ENCODE data around the gene MYO9A. TPM values are rescaled to one million over a fixed set of nuclear protein-coding genes. Genes with fewer than 3 reads are reported as not detected.

MYO9A gene
- total RNA-seq, 1 experiment from 2014 or later, result 23.0 TPM

- H4K20me1 ChIP-seq (ENCODE audit: insufficient read depth), result no peaks in the 10 kb centered on the region
- RAD21 ChIA-PET (ENCODE audit: low non-redundant PET in 1 of 2, low total read pairs in 2 of 2, uncharacterized antibody in 2 of 2, unreplicated experiment in 2 of 2), result no interaction called here
- no TSS peak for BruUV-seq (replicated peaks)
- no peaks in the 10 kb centered on the region for H3K27me3 ChIP-seq (ENCODE audit: insufficient read depth, low read length)
- H3K9ac ChIP-seq (ENCODE audit: low read length), result no peak overlapping the region
- CTCF ChIA-PET, result no interaction called here
- no peaks in the 10 kb centered on the region for H3K36me3 ChIP-seq (ENCODE audit: control insufficient read depth in 1 of 2, insufficient read depth in 2 of 2, low read length in 2 of 2)
- DNase-seq (ENCODE audit: low read depth, low spot score) (no peak), ATAC-seq (no peak)
- H3K4me1 ChIP-seq (ENCODE audit: control insufficient read depth in 1 of 2, insufficient read depth in 2 of 2, low read length in 2 of 2), result no peaks in the 10 kb centered on the region
- no peak overlapping the region for H2AFZ ChIP-seq (ENCODE audit: low read depth, low read length, poor library complexity, severe bottlenecking)
- no peak overlapping the region for H3K4me3 ChIP-seq (replicated peaks in 1 of 2; ENCODE audit: low read depth in 1 of 2, low read length in 2 of 2)
- no peak overlapping the region for H3K4me2 ChIP-seq (ENCODE audit: low read length)
- H3K9me3 ChIP-seq (ENCODE audit: control insufficient read depth in 1 of 2, insufficient read depth in 1 of 2, low read depth in 1 of 2, low read length in 2 of 2), result no peaks in the 10 kb centered on the region
- no peak overlapping the region for H3K27ac ChIP-seq (ENCODE audit: low read depth, low read length)
- H3K9me2 ChIP-seq (ENCODE audit: insufficient read depth), result no peaks in the 10 kb centered on the region
- intact Hi-C loops (cut with micrococcal nuclease), result no loop called here
- POLR2A ChIA-PET, result no interaction called here
- TF ChIP-seq ZNF274 (IDR thresholded peaks at IDR 0.05; ENCODE audit: low read depth, low read length), result no peak
- TF ChIP-seq JUND (IDR thresholded peaks at IDR 0.05), result no peak
- no peak for TF ChIP-seq MAX (IDR thresholded peaks at IDR 0.05)
- no peak for TF ChIP-seq CEBPB (IDR thresholded peaks at IDR 0.05; ENCODE audit: low read depth)
- no peak for TF ChIP-seq YY1 (IDR thresholded peaks at IDR 0.05; ENCODE audit: extremely low read depth, insufficient replicate concordance, low read depth, low read length)
- TF ChIP-seq ZBTB33 (IDR thresholded peaks at IDR 0.05; ENCODE audit: extremely low read depth, insufficient replicate concordance, low read length), result no peak
- TF ChIP-seq SRF (IDR thresholded peaks at IDR 0.05; ENCODE audit: low read depth), result no peak
- no peak for TF ChIP-seq CTCF (IDR thresholded peaks at IDR 0.05 in 2 of 3, conservative IDR thresholded peaks at IDR 0.05 in 1 of 3; ENCODE audit: borderline replicate concordance in 1 of 3, insufficient read depth in 1 of 3, low read depth in 2 of 3, low read length in 2 of 3)
- TF ChIP-seq SP1 (IDR thresholded peaks at IDR 0.05; ENCODE audit: low read depth), result no peak
- TF ChIP-seq TCF7L2 (IDR thresholded peaks at IDR 0.05; ENCODE audit: borderline replicate concordance, extremely low read depth, insufficient read depth, insufficient read length), result no peak
- TF ChIP-seq EZH2 (IDR thresholded peaks at IDR 0.05), result no peak
- 0 out of 2 replicates have a peak, but pooled peaks cover 5% of the 10 kb centered on the region for H3K79me2 ChIP-seq (ENCODE audit: insufficient read depth, low read length)
Measured at GRCh38 chr15:72070817-72071447, 47.0 kb downstream of the MYO9A start.
